Right hindlimb (tissue), 1 donor: ENCODE measurements around the gene CAPN8.

Source experiments
- DNase-seq: peaks from one replicate; pipeline ENCODE4 v3.0.0-alpha.2; 2018

CAPN8 gene

DNA sequence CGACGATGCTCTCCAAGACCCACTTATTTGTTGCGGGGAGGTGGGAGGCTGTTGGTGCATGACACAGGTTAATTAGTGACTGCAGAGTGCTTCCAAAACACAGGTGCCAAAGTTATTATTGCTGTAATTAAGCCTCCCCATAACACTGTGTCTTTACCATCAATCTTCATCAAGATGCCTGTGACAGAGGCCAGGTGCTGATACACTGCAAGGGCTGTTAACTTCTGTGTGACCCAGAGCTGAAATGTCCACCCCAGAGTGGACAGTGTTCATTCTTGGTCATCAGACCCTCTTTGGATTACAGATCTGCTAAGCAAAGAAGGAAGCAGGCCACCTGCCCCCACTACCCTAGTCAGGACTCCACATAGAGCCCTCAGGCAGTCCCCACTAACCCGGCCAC is 55.5 kb downstream of the CAPN8 start:
- no peak for DNase-seq

DNA sequence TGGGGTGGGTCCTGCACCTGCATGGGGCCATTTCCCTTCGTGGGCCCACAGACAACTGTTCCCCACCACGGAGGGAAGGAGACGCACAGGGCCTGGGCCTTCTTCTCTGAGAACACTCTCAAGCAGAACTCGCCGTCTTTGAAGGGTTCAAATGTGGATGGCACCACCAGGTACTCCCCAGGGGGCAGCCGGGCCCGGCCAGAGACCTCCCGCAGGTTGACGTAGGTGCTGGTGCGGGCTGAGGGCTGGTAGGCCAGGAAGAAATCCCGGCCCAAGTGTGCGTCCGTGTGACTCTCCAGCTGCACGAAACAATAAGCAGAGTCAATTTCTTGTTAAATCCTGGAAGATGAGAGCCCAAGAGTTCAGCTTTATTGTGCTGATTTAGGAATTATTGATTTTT is 56.4 kb downstream of the CAPN8 start:
- DNase-seq, result no peak

DNA sequence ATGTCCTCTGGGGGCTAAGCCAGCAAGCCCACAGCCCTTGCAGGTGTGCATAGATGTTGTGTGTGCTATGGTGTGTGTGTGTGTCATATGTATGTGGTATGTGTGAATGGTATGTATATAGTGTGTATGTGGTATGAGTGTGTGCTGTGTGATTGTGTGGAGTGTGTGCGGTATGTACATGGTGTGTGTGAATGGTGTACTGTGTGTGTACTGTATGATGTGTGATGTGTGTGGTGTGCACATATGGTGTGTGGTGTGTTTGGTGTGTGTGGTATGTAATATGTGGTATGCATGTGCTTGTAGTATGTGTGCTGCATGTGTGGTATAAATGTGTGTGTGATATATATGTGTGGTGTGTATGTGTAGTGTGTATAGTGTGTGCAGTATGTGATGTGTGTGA is 107.0 kb downstream of the CAPN8 start:
- DNase-seq, result no peak

DNA sequence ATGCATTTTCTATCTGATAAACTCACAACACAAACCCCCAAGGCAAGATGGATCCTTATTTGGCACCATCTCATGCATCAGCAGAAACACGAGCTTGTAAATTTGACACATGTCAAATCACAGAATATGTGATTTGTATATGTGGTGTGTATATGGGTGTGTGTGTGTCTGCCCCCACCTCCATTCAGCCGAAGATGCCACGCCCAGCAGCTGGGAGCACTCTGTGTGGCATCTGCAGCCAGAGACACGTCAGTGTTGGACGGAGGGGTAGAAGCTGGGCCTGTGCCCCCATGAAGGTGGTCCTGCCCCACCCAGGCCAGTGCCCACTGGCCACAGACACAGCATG is 108.4 kb downstream of the CAPN8 start:
- no peak for DNase-seq

GRCh38 chr1:223556414-223557129 is 108.9 kb downstream of the CAPN8 start:
- no peak for DNase-seq

DNA sequence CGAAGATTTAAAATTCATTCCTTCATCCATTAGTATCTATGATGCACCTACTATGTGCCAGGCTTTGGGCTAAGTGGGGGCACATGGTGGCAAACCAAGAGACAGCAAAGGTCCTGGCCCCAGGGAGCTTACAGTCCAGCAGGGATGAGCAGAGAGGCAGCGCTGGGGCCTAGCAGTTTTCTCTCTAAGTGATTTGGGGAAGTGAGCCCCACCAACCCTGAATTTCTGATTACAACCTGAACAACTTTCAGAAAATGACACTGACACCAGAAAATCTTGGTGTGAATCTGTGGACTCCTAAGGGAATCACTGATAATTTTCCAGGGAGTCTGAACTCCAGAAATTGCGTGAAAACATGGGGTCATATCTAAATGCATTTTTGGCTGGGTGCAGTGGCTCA is 111.5 kb downstream of the CAPN8 start:
- DNase-seq, result no peak

GRCh38 chr1:223551610-223552009 is 113.9 kb downstream of the CAPN8 start:
- no peak for DNase-seq

- DNase-seq, result no peak
Observed at GRCh38 chr1:223549740-223550139, 115.8 kb downstream of the CAPN8 start.

- DNase-seq, result no peak
Observed at GRCh38 chr1:223547316-223548114, 118.0 kb downstream of the CAPN8 start.

- no peak for DNase-seq
Observed at GRCh38 chr1:223545343-223545742, 120.2 kb downstream of the CAPN8 start.

GRCh38 chr1:223543560-223543959 is 121.9 kb downstream of the CAPN8 start:
- DNase-seq, result no peak

DNA sequence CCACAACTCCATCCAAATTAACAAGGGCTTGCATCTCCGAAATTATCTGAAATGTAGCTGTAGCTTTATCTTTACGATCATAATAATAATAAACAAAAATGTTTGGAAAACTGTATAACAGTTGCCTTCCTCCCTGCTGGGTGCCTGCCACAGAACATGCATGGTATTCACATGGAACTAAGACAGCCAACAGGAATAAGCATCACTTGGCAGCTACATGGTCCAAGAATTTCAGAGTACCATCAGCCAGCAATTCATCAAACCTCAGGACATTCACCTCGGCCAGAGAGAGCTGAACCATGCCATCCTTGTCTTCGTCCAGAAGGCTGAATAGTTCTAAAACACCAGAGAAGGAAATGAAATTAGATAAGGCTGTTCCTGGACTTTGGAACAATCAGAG is 122.7 kb downstream of the CAPN8 start:
- DNase-seq, result no peak

DNA sequence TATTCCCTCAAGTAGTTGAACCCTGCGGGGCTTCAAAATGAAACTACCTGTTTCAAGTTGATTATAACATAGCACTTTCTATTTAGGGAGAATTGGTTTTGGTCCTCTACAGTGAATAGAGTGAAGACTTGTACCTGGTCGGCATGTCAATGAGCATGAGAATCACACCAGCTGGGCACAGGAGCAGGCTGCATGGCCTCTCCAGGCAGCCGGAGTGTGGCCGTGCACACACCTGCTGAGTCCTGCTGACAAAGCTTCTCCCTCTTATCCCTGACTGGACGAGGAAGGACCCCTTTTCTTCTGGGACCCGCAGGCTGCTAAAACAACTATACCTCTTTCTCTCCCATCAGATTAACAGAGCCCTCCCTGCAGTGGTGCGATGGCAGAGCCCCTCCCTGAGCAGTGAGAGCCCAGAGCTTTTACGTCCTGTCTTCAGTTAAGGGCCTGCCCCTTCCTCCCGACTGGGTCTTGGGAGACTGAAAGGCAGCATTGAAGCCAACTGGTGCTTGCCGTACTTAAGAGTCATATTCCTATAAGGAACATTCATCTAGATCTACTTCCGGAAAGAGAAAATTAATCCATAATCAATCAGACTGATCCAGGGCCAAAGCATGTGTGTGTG is 124.9 kb downstream of the CAPN8 start:
- no peak for DNase-seq

DNA sequence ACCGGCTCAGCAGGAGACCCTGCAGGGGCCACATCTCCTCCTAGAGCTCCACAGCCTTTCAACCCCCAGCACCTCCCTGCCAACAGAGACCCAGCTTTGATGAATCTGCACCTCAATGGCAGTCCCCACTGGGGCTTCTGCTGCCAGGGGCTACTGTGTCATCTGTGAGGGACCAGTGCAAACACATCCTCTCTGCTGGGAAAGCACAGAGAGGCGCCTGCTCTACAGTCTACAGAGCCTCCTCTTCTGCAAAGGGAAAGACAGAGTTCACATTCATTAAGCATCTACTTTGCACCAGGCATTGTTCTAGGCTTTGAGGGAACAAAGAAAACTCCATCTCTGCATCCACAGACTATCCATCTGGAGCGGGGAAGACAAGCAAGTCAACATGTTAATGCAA is 125.8 kb downstream of the CAPN8 start:
- no peak for DNase-seq

DNA sequence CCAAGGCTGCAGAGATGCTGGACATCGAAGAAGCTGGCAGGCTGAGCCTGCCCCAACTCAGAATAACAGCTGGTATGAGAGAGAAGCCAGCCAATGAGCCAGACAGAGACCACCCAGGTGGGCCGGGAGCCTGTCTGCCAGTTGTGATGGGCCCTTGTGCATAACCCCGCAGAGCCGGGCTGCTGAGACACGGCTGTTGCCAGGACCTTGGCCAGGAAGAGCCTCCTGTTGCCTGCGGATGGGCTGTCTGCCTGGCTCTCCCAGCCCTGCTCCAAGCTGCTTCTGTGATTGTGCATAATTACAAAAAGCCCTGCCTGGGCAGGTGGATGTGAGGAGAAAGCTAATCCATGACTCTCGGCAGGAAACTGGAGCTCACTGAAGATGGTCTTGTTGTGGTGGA is 126.5 kb downstream of the CAPN8 start:
- DNase-seq, result peak; percentile 46

DNA sequence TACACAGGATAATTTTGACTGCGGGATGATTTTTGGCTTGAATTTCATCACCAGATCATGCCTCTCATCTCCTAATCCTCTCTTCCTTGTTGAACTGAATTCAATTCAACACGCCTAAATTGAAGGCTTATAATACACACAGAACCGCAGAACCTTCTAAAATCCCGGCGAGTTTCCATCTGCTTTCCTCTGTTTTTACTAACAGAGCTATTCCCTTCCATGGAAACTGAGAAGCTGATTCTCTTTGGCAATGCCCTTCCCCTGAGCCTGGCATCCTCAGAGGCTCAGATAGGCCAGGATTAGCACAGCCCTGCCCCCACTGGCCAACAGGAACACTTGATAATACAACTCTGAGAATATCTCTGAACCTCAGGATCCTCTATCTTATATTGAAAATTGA is 130.2 kb downstream of the CAPN8 start:
- DNase-seq, result peak; percentile 35

DNA sequence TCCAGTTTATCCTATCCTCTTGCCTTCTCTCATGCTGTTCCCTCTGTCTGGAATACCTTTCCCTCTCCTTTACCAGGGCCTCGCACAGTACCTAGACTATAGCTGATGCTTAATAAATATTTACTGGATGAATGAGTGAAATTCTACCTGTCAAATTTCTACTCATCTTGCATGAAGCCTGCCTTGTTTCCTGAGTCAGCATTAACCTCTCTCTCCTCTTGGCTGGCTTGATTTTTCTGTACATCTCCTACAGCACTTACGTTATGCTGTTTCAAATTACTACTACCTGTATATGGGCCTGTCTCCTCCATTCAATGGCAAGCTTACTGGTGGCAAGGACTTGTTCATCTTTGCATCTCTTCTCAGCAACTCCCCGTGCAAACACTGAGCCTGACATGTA is 130.8 kb downstream of the CAPN8 start:
- no peak for DNase-seq

GRCh38 chr1:223533708-223534107 is 131.8 kb downstream of the CAPN8 start:
- no peak for DNase-seq

DNA sequence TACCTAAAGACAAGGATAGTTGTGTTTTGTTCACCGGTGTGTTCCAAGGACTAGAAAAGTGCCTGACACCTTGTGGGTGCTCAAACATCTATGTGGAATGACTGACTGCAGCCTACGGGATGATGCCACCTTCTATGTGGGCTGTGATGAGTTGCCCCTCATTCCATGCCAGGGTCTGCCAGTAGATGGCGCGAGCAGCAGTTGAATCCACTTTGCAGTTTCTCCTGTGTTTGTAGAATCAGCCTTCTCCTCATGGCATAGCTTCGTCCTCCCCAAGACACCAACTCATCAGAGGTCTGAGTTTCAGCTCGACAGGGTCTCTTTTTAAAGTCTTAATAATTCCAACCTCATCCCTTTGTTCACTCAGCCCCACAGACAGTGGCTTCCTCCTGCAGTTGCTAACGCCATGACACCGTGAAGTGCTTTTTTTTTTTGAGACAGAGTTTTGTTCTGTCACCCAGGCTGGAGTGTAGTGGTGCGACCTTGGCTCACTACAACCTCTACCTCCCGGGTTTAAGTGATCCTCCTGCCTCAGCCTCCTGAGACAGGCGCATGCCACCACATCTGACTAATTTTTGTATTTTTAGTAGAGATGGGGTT is 133.7 kb downstream of the CAPN8 start:
- DNase-seq, result peak; percentile 58

- no peak for DNase-seq
Observed at GRCh38 chr1:223525957-223526356, 139.5 kb downstream of the CAPN8 start.

DNA sequence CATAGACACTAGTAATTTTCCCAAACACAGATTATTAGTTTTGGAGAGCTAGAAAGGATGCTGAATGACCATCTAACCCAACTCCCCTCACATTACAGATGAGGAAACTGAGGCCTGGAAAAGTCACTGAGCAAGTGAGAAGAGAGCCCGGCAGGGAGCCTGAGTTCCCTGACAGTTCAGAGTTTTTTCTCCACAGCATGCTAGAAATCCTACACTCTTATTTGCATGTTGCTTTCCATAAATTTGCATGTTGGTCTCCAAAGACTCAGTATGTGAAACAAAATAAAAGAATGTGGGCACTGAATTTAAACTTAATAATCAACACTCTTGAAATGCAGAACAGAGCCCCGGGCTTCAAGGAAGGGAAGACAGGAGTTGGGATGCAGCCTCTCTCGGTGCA is 140.0 kb downstream of the CAPN8 start:
- DNase-seq, result no peak

DNA sequence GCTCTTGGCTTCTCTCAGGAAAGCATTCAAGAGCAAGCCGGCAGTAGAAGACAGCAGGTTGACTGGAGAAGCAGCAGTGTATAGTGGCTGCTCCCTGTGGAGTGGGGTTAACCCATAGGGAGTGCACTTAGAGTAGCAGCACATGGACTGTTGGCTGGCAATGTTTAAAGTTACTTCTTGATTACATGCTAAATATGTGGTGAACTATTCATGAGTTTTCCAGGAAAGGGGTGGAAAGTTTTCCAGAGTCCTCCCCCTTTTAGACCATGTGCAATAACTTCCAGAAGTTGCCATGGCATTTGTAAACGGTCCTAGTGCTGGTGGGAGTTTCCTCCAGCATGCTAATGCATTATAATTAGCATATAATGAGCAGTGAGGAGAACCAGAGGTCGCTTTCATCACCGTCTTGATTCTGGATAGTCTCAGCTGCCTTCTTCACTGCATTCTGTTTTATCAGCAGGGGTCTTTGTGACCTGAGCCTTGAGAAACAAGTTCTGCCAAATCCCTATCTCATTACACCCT is 140.5 kb downstream of the CAPN8 start:
- no peak for DNase-seq

DNA sequence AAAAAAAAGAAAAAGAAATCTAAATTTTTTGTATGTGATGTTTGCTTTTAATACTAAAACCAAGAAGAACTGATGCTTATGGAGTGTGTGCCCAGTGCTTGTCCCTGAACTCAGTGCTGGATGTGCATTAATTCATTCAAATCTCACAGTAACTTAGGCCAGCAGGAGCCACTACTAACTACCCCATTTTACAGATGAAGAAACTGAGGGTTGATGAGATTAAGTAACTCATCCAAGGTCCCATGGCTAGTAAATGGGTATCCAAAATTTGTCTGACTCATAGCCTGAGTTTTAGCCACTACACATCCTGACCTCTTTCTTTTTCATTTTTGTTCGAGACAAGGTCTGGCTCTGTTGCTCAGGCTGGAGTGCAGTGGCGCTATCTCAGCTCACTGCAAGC is 144.4 kb downstream of the CAPN8 start:
- DNase-seq, result no peak

GRCh38 chr1:223520200-223520599 is 145.3 kb downstream of the CAPN8 start:
- no peak for DNase-seq
